ENCODE data around the gene INTS15.

- TF ChIP-seq POLR2A (IDR thresholded peaks at IDR 0.05; ENCODE audit: low read depth, low read length) (no peak), SPI1 (IDR thresholded peaks at IDR 0.05; ENCODE audit: low read depth, low read length) (no peak)
Measured at GRCh38 chr7:6612819-6613218, 23.0 kb downstream of the INTS15 start.
